NCI-H82 (cell line): ENCODE data around the gene MLXIP.
"Not testable (repeated sequence)": the region's sequence is repeated elsewhere in the genome, so short reads cannot be mapped to it uniquely, and the experiment has no call there.

Source experiments
- DNase-seq: peaks from one replicate; lab custom pipeline; 2025; lab: John Stamatoyannopoulos, UW

MLXIP gene

DNA sequence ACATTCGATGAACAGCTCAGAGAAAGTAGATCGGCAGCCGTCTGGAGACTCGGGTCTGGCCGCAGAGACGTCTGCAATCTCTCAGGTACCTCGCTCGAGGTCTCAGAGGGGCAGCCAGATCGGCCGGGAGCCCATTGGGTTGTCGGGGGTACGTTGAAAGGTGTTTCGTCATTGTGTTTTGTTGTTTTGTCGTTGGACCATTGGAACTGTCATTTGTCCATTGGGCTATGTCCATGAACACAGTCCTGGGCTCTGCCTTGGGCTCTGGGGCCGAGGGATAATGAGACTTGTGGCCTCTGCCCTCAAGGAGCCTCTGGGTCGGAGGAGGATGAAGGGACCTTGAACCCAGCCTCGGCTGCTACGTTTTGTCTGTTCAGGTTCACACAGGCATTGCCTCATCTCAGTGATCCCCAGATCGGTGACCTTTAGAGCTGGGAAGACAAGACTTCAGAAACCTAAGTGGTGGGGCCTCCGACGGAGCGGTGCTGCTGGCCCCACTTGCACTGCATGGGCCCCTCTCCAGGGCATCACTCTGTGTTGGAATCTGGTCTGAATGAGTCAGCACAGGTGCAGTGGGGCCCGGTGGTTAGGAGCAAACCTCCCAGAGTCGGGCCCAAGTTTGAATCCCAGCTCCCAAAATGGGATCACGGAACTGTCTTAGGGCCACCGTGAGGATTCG, 23.6 kb upstream of the MLXIP start:
- DNase-seq, result no peak

DNA sequence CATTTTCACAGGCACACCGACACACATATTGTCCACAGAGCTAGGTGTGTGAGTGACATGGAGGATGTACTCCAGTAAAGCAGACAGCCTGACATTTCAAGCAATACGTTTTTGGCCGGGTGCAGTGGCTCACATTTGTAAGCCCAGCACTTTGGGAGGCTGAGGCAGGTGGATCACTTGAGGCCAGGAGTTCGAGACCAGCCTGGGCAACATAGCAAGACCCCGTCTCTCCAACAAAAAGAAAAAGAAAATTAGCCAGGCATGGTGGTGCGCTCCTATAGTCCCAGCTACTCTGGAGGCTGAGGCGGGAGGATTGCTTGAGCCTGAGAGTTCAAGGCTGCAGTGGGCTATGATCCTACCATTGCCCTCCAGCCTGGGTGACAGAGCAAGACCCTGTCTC, 22.1 kb upstream of the MLXIP start:
- DNase-seq, result not testable (repeated sequence)

DNA sequence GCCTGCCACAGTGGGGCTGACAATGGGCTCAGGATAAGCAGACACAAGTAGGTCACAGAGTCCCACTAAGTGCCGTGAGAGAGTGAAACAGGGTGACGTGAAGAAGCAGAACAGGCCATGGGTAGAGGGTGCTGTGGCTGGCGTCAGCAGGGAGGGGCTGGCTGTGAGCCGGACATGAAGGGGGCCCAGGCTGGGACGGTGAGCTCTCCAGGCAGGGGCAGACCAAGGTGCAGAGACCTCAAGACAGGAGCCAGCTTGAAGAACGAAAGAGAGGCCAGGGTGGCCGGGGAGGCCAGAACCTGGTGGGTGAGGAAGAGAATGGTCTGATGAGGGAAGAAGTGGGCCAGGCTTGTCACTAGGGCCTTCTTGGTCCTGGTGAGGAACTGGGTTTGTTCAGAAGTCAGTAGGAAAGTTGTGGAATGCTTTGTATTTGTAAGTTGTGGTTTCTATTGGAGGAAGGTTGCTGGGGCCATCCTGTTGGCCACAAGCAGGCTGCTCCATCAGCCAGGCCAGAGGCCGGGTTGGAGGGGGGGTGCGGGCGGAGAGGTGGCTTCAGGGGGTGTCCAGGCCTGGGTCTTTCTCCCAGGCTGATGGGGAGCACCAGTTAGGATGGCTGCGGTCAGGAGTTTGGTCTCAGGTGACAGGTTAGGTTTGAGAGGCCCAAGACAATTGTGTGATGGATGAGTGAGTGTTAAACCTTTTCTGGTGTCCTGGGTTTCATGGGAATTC, 21.4 kb upstream of the MLXIP start:
- DNase-seq, result no peak

DNA sequence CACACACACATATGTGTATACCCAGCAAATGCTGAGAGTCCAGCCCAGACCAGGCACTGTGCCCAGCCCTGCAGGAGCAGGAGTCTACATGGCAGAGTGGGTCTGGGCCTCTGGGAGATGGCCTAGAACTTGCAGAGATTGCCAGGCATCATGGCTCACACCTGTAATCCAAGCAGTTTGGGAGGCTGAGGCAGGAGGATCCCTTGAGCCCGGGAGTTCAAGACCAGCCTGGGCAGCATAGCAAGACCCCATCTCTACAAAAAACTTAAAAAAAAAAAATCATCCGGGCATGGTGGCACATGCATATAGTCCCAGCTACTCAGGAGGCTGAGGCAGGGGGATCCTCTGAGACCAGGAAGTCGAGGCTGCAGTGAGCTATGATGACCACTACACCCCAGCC, 20.8 kb upstream of the MLXIP start:
- DNase-seq, result no peak

DNA sequence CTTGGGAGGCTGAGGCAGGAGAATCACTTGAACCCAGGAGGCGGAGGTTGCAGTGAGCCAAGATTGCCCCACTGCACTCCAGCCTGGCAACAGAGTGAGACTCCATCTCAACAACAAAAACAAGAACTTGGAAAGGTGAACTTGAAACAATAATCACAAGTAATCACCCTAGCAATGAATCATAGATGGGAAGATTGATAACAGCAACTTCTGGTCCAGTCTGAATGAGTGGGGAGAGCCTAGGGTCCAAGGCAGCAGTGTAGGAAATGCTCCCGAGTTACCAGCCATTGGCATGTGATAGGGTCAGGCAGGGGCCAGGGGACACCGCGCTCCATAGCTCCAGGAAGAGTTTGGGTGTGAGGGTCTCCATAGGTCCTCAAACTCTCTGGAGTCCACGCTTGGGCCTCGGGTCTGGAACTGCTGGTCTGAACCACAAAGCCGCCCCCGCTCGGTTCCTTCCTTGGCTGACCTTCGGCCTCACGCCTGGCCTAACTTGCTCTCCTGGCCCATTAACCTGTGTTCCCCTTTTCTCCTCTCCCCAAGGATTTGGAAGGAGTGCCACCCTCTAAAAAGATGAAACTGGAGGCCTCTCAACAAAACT, 19.9 kb upstream of the MLXIP start:
- DNase-seq, result no peak

DNA sequence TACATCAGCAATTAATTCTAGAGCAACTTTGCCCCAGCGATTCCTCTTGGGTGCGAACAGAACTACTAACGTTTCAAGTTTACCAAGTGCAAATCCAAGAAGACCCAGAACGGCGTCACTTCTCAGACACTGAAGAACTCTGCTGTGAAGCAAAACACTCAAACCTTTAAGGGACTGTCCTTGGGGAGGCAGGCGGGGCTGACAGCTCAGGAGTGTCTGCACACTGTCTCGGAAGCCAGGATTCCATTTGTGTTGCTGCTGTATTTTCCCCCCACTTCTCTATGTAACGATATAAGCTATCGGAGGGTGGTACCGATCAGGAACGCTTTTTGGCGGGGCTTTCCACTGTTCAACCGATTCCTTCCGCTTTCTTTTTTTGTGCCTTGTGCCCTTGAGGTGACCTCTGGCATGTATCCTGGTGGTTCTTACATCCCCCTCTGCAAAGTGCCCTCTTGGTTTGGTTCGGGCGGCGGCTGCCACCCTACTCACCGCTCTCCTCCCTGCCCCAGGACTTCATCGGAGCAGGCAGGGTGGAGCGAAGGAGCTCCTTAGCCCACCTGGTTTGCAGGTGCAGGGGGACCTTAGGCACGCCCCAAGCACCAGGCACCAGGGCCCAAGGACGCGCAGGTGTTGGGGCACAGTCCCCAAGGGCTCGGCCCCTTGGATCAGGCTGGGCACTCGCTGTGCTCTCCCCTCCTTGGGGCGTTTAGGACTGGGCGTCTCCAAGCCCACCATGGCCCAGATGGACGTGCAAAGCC, 19.2 kb upstream of the MLXIP start:
- DNase-seq, result no peak

DNA sequence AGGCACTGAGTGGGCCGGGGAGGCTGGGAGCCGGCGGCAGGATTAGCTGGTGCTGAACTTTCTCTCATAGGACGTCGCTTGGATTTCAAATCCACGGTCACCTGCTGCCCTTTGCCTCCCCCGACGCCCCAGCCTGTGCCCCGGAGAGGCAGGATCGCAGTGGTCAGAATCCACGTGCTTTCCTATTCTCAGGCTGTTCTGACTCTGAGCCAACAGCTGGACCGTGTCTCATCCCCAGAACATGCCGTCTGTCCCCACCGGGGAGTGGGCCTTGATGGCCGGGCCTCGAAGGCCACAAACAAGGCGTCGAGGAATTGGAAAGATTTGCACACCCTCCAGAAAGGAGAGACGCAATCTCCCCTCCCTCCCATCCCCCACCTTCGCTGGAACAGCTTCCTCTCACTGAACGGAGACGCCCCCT, 18.5 kb upstream of the MLXIP start:
- peak; percentile 32 for DNase-seq

DNA sequence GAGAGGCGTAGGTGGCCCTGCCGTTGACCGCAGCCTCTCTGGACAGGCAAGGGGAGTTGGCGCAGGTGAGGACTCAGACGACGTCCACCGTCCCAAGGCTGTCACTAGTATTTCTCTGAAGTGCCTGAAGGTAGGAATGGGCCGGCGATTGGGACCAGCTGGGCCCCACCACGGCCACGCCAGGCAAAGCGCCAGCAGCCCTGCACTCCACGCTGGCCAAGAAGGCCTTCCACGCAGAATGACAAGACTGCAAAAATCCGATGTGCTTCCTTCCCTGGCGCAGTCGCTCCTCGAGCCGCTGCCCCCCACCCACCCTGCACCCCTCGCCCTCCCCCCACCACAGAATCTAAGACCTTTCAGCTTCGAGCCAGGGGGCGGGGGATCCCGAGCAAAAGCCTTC, 17.3 kb upstream of the MLXIP start:
- no peak for DNase-seq

DNA sequence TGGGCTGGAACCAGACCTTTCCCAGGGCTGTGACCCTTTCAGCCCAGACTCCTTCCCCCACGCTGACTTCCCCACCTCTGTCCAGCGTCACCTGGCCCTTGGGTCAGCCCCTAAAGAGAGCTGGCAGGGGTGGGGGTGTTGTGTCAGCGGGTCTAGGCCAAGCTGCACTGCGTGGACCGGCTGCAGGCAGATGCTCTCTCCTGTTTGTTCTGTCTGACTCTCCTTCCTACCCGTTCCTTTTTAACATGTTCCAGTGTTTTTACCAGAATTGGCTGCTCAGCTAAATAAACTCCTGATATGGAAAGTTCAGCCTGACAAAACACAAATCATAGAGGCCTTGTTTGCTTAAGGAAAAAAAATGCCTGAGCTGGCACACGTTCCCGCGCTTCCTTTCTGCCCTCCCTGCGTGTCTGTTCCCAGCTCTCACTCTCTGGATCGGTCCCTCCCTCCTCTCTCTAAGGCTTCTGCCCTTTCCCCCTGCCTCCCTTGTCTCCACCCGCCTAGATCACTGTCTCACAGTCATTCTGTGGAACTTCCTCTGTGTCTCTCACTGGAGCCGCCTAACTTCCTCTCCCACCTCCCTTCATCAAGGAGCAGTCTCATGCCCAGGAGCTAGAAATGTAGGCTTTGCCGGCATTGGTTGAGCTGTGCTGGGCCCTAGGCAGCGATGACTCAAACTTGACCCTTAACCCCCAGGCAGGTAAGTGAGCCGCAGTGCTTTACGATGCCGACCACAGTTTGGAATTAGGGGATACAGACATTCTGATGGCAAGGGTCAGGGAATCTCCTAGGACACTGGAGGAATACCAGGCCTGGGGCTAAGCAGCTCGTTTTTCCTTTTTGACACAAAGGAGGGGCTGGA, 15.5 kb upstream of the MLXIP start:
- DNase-seq, result no peak

DNA sequence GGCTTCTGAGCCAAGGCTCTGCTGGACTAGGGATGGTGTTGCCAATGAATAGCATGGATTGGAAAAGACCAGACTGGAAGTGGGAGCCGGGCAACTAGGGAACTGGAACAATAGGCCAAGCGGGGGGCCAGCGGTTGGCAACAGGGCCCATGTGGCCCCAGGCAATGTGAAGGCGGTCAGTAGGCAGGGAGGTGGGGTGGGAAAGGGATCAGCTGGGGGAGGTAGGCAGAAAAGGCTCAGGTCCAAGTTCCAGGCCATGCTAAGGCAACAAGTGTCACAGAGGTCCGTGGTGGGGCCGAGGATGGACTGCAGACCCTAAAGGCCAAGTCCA, 14.9 kb upstream of the MLXIP start:
- DNase-seq, result no peak

DNA sequence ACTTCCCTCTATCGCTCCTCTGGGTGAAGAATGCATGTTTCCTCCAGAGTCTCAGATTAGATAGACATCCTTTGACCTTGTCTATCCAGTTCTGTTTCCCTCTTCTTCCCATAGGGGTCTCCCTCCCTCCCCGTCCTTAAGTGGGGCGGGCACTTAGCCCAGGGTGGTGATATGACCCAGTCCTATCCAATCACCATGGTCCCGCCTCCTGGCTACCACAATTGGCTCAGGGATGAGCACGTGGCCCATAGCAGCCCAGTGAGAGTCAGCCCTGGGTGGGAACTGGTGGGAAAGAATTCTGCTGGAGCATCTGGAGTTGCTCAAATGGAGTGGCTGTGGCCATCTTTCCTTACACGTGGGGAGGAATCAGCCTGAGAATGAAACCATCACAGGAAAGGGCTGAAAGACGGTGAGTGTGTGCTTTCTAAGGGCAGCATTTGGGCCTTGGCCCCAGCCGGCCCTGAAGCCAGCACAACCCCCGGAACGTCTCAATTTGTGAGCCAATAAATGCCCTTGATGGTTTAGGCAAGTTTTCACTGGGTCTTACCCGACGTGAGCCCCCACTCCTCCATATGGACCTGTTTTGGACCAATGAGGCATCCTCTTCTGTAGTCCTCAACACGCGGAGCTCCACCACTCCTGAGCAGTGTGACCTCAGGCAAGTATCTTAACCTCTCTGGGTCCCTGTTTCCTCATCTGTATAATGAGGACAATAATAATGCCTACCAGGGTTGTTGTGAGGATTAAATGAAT, 14.4 kb upstream of the MLXIP start:
- DNase-seq, result peak; percentile 99

DNA sequence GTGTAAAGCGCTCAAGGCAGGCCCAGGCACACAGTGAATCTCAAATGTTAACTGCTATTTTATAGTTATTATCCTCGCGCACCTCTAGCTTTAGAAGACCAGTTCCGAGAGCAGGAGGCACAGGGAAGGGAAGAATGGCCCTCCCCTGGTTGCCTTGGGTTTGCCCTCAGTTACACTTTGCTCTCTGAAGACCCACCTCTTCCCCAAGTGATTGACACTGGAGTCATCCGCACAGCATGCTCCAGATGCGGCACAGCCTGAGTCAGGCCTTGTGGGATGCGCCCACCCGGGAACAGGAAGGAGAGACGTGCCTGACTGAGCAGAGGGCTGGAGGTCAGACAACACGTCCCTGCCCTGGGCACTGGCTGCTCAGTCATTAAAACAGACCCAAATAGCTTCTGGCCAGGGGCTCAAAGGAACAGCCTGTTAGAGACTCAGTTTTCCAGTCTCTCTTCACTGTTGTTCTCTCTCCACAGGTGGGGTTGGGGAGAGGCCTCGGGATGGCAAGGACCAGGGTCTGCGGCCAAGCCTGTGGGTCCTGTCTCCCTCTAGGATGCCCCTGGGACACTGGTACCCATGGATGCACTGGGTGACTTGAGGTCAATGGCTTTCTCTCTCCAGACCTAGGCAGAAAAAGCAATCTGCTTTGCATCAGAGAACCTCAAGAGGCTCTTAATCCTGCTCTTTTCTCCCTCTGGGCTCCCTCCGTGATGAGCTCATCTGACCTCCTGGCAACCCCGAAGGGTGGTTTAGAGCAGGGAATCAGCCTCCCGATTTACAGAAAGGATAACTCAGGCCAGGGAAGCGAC, 13.6 kb upstream of the MLXIP start:
- DNase-seq, result peak; percentile 84

DNA sequence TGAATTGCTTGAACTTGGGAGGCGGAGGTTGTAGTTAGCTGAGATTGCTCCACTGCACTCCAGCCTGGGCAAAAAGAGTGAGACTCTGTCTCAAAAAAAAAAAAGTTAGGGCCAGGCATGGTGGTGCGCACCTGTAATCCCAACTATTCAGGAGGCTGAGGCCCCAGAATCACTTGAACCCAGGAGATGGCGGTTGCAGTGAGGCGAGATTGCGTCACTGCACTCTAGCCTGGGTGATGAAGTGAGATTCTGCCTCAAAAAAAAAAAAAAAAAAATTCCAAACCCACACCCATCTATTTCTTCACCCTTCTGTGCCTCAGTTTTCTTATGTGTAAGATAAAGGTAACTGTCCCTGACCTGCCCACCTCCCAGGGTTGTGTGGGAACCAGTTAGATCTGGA, 11.0 kb upstream of the MLXIP start:
- DNase-seq, result no peak

DNA sequence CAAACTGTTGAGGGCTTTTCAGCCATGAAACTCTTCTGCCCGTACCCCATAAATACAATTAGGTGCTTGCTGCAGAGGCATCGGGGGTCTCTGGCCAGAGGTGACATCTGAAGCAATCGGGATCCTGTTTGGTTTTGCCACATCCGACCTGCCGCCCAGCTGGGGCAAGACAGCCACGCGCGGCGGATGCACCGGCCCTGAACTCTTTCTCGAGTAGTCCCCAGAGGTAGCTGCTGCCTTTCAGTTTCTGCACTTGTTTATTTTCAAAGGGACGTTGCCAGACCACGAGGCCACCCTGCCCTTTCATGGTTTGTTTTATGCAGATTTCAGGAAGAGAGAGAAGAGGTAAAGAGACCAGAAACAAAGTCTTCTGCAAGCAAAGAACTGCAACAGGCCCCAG, 10.6 kb upstream of the MLXIP start:
- DNase-seq, result no peak

DNA sequence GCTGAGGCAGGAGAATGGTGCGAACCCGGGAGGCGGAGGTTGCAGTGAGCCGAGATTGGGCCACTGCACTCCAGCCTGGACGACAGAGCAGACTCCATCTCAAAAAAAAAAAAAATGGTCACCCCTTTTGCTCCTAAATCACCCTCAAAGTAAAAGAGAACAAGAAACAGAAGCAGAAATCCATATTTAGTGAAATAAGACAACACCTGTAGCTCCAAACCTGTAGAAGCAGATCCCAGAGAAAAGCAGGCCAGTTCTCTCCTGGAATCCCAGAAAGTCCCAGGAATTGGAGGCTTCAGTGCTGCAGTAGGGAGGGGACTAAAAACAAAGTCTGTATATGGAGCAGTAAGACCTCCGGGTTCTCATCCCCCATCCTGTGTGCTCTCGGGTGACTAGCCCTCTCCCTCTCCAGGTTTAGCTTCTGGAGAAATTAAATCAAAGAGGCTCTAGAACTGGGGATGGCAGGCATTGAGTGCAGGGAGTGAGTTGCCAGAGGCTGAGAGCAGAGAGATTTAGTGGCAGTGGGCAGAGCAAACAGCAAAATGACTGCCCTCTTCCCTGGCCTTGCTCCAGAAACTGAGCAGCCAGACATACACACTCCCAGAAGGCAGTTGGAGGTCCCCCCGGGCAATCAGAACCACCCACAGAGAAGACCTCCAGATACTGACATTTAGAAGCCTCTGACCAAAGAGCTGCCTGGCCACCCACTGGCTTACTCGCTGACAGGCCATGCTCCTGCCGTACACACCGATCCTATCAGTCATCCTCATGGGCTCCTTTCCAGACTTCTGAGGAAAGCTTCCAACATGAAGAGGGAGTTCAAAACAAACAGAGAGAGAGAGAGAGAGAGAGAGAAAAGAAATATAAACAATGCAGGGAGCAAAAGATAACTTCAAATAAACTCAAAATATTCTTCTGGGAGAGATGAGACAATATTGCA, 6.3 kb upstream of the MLXIP start:
- no peak for DNase-seq

DNA sequence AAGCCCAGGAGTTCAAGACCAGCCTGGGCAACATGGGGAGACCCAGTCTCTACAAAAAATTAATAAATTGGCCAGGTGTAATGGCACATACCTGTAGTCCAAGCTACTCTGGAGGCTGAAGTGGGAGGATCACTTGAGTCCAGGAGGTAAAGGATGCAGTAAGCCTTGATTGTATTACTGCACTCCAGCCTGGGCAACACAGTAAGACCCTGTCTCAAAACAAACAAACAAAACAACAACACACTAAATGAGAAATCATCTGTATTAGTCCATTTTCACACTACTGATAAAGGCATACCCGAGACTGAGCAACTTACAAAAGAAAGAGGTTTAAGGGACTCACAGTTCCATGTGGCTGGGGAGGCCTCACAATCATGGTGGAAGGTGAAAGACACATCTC, 4.7 kb upstream of the MLXIP start:
- DNase-seq, result no peak

DNA sequence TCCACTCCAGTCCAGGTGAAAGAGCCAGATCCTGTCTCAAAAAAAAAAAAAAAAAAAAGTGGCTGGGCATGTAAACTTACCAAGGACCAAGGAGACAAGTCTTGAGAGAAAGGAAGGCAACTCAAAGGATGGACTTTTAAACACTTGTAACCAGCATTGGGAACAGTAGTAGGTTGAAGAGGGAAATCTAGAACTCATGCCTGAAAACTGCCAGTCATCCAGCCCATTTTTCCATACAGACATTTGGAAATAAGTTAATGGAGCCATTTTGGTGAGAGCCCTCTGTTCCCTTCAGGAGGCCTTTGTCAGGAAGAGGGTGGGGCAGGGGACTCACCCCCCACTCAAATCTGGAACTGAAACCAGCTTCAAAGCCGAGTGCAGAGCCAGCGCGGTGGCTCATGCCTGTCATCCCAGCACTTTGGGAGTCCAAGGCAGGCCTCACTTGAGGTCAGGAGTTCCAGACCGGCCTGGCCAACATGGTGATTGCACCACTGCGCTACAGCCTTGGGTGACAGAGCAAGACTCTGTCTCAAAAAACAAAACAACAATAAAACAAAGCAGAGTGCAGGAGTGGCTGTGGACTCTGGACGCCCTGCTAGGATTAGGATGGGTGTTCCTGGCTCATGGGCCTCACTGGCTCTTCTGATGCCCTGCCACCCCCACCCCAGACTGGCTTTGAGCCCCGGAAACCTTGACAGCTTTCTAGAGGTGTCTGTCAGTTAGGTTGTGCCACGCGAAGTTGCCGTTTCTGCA, 1.6 kb upstream of the MLXIP start:
- DNase-seq, result no peak

DNA sequence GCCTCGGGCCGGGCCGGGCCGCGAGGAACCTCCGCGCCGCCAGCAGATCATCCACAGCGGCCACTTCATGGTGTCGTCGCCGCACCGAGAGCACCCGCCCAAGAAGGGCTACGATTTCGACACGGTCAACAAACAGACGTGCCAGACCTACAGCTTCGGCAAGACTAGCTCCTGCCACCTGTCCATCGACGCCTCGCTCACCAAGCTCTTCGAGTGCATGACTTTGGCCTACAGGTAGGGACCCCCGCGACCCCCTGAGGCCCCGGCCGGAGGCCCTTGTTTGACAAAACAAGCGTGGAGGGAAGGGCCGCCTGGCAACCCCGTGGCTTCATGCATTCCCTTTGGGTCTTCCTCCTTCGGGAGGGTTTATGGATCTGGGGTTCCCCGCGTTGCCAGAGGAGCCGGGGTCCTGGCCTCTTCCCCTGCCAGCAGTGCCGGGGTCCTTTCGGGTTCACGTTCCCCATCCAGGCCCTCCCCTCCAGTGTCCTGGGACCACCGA, 526 bp downstream of the MLXIP start:
- peak; percentile 50 for DNase-seq
